ENCODE results near the gene COBL.

Gene COBL

GRCh38 chr7:51308265-51308664 lies 8.3 kb downstream of the COBL start:
- in situ Hi-C loops (cut with MboI; ENCODE audit: low sequenced_read_pairs): no loop called here

GRCh38 chr7:51307651-51308210 lies 8.9 kb downstream of the COBL start:
- in situ Hi-C loops (cut with MboI; ENCODE audit: low sequenced_read_pairs): no loop called here

DNA sequence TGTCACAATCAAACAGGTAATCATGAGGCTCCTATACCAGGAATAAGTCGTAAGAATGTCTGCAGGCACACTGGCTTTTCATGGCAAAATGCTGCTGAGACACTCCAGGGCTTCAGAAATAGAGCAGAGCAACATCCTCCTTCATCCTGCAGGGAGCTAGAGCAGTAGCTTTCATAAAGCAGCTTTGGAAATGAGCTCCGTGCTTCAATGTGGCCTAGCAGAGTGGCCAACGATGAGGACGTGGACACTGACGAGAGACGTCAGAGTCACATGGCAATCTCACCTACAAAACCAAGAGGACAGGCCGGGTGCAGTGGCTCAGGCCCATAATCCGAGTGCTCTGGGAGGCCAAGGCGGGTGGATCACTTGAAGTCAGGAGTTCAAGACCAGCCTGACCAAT lies 9.8 kb downstream of the COBL start:
- in situ Hi-C loops (cut with MboI; ENCODE audit: low sequenced_read_pairs): no loop called here

GRCh38 chr7:51304729-51305128 lies 11.9 kb downstream of the COBL start:
- in situ Hi-C loops (cut with MboI; ENCODE audit: low sequenced_read_pairs): no loop called here

DNA sequence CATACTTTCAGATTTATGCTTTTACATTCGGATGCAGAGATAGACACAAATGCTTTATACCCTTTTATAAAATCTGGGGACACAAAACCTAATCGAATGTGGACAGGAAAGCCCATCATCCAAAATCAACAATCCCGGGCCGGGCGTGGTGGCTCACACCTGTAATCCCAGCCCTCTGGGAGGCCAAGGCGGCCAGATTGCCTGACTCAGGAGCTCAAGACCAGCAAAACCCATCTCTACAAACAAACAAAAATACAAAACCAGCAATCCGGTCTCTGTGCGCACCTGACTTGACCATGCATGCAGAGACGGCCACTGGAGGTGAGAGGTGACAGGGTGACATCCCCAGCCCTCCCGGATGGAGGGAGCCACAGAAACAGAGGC lies 13.5 kb downstream of the COBL start:
- in situ Hi-C loops (cut with MboI; ENCODE audit: low sequenced_read_pairs): no loop called here

DNA sequence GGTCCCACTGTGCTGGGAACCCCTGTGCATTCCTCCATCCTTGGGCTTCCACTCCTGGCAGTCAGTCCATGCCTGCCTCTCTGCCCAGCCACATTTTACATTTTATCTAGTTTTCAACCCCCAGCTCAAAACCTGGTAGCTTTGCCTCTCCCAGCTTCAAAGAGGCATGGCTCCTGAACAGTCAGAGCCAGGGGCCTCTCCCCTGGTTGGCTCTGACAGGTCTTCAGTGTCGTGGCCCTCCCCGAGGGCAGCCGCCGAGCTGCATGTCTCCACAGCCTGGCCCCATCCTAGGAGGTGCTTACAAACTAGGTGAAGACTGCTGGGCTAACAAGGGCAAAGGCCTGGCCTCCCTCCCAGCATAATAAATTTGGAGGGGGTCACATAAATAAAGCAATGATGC lies 14.8 kb downstream of the COBL start:
- in situ Hi-C loops (cut with MboI; ENCODE audit: low sequenced_read_pairs): no loop called here

GRCh38 chr7:51300762-51301674 lies 15.6 kb downstream of the COBL start:
- in situ Hi-C loops (cut with MboI; ENCODE audit: low sequenced_read_pairs): no loop called here

DNA sequence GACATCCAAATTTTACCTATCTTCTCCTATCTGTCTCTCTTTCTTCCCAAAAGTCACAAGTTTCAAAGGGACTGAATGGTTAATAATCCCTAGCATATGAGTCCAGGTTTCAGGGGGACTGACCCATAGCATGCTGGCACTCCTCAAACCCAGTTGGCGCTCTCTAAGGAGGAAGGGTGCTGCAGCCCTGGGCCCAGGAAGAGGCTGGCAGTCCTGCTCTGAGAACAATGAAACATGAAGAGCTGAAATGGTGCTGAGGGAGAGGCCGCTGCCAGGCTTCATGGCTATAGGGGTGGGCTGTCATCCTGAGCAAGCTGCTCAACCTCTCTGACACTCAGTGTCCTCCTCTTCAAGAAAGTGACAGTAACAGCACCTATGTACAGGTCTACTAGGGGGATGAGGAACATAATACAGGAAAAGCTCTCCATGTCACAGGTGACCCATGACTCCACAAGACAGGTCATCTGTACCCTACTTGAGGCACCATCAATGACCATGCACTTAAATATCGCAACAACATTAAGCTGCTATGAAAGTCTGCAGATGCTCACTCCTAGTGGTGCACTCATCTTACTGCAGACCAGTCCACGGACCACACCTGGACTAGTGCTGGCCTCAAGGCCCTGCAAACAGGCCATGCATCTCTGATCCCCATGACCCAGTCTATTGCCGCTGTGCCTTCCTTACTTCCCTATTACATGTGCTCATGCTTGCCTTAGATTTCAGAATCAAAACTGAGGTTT lies 17.0 kb downstream of the COBL start:
- in situ Hi-C loops (cut with MboI; ENCODE audit: low sequenced_read_pairs): no loop called here

- in situ Hi-C loops (cut with MboI; ENCODE audit: low sequenced_read_pairs): no loop called here
Measured at GRCh38 chr7:51298912-51299311, 17.7 kb downstream of the COBL start.

- in situ Hi-C loops (cut with MboI; ENCODE audit: low sequenced_read_pairs): no loop called here
Measured at GRCh38 chr7:51297986-51298385, 18.6 kb downstream of the COBL start.

DNA sequence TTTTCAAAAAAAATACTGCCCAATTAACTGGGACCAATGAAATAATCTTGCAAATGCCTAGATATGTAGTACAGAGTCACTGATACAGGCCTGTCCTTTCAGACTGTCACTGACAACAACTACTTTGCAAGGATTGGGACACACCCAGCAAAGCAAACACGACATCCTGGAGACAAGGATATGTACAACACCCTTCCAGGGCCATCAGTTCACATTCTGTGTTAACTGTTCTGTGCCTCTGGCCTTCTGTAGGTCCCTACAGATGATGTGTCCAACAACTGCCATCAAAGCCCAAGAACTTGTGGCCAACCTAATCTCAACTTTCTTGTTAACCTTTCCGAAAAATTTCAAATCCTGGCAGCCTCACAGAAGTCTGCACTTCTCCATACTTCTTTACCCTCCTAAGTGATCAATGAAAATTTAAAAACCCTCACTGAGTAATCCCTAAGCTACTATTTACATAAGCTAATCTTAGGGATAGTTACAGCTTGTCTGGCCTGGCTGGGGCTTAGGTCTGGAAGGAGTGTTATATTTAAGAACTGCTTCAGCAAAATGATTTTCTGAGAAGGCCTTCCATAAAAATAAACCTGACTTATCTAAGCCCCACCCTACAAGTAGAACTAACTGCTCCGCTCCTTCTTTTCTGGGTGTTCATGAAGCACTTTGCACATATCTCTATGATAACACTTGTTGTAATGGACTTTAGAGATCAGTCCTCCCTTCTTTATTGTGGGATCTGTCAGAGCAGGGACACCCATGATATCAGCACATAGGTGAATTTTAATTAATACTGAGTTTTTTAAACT lies 21.0 kb downstream of the COBL start:
- in situ Hi-C loops (cut with MboI; ENCODE audit: low sequenced_read_pairs): no loop called here

- in situ Hi-C loops (cut with MboI; ENCODE audit: low sequenced_read_pairs): no loop called here
Measured at GRCh38 chr7:51292596-51292995, 24.0 kb downstream of the COBL start.

GRCh38 chr7:51290702-51291540 lies 25.7 kb downstream of the COBL start:
- in situ Hi-C loops (cut with MboI; ENCODE audit: low sequenced_read_pairs): no loop called here

DNA sequence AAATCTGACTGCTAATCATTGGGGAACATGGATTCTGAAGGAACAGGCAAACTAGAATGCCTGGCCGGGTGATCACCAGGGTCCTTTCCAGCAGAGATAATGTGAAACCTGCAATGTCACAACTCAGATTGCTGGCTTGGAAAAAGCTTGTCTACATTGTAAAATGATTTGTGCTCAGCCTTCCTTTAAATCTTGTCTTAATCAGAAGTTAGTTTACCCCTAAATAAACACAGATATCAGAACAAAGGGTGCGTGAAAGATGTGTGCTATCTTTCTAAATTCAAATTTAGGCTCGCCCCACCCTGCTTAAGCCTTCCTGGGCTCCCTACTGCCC lies 26.3 kb downstream of the COBL start:
- in situ Hi-C loops (cut with MboI; ENCODE audit: low sequenced_read_pairs): no loop called here

GRCh38 chr7:51289623-51290303 lies 26.8 kb downstream of the COBL start:
- in situ Hi-C loops (cut with MboI; ENCODE audit: low sequenced_read_pairs): no loop called here

- in situ Hi-C loops (cut with MboI; ENCODE audit: low sequenced_read_pairs): no loop called here
Measured at GRCh38 chr7:51288896-51289622, 27.6 kb downstream of the COBL start.

DNA sequence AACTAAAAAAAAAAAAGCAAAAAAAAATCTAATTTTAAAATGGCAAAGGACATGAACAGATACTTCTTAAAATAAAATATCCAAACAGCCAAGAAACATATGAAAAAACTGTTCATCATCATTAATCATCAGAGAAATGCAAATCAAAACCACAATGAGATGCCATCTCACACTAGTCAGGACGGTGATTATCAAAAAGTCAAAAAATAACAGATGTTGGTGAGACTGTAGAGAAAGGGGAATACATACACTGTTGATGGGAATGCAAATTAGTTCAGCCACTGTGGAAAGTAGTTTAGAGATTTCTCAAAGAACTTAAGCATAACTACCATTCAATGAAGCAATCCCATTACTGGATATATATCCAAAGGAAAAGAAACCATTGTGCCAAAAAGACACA lies 30.2 kb downstream of the COBL start:
- in situ Hi-C loops (cut with MboI; ENCODE audit: low sequenced_read_pairs): no loop called here

DNA sequence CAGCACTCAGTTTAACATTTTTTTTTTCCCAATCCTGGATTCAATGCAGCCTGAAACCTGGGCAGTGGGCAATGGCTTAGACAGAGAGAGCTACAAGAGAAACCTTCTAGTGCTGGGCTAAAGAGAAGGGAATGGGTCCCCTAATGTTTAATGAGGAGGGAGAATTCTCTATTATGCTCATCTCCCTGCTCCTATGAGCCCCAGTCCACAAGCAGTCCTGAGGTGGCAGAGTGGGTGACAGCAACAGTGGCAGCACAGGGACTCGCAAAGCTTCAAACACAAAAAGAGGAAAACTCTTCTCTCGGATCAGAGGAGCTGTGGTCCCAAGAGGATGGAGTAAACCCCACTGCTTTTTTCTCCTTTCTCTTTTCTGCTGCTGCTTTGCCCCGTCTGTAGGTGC lies 36.5 kb downstream of the COBL start:
- in situ Hi-C loops (cut with MboI; ENCODE audit: low sequenced_read_pairs): no loop called here

DNA sequence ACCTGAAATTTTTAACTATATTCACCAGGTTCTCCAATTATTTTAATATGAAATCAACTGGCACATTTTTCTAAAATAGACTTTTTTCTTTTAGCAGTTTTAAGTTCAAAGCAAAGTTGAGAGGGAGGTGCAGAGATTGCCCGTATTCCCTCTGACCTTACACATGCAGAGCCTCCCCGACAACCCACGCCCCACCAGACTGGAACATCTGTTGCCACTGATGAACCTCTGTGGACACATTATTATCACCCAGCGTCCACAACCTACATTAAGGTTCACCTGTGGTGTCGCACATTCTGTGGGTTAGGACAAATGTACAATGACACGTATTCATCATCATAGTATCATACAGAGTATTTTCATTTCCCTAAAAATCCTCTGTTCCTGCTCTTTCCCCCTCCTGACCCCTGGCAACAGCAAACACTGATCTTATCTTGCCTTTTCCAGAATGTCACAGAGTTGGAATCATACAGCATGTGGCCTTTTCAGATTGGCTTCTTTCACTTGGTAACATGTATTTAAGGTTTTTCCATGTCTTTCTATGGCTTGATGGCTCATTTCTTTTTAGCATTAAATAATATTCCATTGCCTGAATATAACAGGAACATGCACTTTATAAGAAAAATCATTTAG lies 37.1 kb downstream of the COBL start:
- in situ Hi-C loops (cut with MboI; ENCODE audit: low sequenced_read_pairs): no loop called here

Data from HL-60/S4 treated with retinoic acid at 250 ng/mL for 4 days and 3 days (cell line).